GM18498 (cell line): ENCODE measurements around the gene PTGR2.
"Not testable (repeated sequence)": the region's sequence is repeated elsewhere in the genome, so short reads cannot be mapped to it uniquely, and the experiment has no call there.

ENCODE experiments used
- ATAC-seq: cut with Tn5 transposase; IDR thresholded peaks from one replicate; pipeline ENCODE4 v1.9.1; 2021; ENCODE audit warnings: mild to moderate bottlenecking, moderate library complexity; ENCODE audit not compliant: unreplicated experiment

The PTGR2 gene

GRCh38 chr14:73829526-73830431 lies 21.9 kb upstream of the PTGR2 start:
- ATAC-seq = no peak

GRCh38 chr14:73833034-73833433 lies 18.6 kb upstream of the PTGR2 start:
- no peak for ATAC-seq

DNA sequence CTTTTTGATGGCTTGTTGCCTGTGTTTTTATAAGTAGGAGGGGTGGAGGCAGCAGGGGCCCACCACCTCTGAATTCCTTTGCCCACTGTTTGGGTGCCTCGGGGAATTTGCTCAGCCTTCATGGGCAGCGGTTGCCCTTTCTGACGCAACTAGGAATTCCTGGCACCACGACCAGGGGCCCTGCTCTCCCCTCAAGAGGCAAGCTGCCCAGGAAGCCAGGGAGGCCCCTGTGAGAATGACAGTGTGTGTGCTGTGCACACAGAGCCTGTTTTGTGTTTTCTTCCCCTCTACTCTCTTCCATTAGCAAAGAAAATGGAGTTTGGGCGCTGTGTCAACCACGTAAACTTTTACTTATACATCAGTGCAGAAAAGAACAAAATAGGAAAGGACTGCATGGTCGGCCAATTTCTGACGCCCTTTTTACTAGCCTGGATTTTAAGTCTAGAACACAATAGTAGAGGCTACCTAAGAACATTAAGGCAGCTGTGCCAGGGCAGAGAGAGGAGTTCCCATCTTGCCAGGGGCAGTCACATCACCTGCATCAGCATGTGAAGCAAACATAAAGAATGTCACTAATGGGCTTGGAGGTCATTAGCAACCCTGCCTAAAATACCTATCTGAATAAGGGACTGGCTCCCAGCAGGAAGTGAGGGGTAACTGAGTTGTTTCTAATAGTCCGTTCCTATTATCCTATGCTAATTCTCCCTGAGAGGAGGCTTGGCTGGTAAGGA lies 17.9 kb upstream of the PTGR2 start:
- ATAC-seq = no peak

- no peak for ATAC-seq
These were observed 17.4 kb upstream of the PTGR2 start for GRCh38 chr14:73834261-73834625.

DNA sequence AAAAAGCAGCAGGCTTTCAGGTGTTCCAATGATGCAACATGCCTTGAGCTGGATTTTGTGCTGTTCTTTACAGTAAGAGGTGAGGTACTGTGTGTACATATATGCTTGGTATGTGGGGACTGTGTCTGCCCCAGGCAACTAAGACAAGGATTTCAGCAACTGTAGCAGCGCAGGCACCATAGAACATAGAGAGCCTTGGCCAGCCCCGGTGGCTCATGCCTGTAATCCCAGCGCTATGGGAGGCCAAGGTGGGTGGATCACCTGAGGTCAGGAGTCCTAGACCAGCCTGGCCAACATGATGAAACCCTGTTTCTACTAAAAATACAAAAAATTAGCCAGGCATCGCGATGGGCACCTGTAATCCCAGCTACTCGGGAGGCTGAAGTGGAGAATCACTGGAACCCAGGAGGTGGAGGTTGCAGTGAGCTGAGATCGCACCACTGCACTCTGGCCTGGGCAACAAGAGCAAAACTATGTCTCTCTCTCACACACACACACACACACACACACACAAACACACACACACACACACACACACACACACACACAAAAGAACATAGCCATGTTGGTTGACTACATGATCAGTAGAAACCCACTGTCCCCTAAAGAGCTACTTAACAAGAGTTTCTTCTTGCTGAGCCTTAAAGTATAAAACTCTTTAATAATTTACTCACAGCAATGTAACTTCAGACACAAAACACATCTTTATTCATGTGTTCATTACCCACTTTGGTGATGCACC lies 13.2 kb upstream of the PTGR2 start:
- not testable (repeated sequence) for ATAC-seq

DNA sequence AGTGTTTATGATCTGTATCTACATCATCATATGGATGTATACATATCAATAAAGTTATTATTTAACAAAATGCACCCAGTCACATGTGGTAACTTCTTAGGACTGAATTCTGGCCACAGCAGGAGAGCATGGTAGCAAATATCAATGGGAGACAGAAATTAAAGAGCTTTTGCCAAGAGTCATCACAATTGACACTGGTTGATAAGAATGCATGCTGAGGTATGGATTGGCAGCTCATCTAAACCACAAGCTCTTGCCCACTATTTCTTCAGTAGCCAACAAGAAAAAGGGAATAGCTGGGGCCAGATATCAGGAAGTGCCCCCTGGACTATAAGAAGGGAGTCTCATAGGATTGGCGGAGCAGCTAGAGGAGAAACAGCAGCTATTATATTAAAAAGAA lies 9.4 kb upstream of the PTGR2 start:
- ATAC-seq = no peak

GRCh38 chr14:73842851-73843250 lies 8.8 kb upstream of the PTGR2 start:
- ATAC-seq = no peak

GRCh38 chr14:73843296-73843695 lies 8.3 kb upstream of the PTGR2 start:
- no peak for ATAC-seq

DNA sequence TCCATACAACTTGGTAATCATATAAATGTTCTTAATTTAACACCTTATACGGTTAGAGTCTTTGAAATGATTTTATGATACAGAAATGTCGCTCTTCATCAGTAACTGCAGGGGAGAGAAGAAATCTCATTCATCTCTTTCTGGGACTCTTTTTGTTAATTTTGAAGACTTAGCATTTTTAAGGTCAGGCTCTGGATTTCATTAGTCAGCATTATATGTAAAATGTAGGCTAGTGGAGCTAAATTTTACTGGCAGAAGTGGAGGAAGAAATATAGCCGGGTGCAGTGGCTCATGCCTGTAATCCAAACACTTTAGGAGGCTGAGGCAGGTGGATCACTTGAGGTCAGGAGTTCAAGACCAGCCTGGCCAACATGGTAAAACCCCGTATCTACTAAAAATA lies 4.7 kb upstream of the PTGR2 start:
- ATAC-seq = no peak

GRCh38 chr14:73851000-73851399 lies 631 bp upstream of the PTGR2 start:
- ATAC-seq = no peak

GRCh38 chr14:73859145-73859544 lies 7.5 kb downstream of the PTGR2 start:
- no peak for ATAC-seq

DNA sequence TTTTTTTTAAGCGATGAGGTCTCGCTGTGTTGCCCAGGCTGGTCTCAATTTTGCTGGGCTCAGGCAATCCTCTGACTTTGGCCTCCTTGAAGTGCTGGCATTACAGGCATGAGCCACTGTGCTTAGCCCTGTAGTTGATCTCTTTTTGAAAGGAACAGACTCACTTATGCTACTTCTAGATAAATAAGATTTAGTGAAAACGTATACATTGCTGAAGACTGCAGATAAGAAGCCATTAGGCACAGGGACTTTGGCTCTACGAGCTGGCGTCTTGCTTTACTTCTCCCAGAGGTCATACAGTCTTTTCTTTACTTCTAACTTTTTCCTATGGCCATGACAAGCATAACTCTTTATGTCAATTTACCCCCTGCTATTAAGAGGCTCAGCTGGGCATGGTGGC lies 9.4 kb downstream of the PTGR2 start:
- ATAC-seq = no peak

GRCh38 chr14:73862480-73862879 lies 10.8 kb downstream of the PTGR2 start:
- ATAC-seq = no peak

- ATAC-seq = no peak
These were observed 11.6 kb downstream of the PTGR2 start for GRCh38 chr14:73863209-73863608.

GRCh38 chr14:73865534-73866113 lies 14.0 kb downstream of the PTGR2 start:
- no peak for ATAC-seq

DNA sequence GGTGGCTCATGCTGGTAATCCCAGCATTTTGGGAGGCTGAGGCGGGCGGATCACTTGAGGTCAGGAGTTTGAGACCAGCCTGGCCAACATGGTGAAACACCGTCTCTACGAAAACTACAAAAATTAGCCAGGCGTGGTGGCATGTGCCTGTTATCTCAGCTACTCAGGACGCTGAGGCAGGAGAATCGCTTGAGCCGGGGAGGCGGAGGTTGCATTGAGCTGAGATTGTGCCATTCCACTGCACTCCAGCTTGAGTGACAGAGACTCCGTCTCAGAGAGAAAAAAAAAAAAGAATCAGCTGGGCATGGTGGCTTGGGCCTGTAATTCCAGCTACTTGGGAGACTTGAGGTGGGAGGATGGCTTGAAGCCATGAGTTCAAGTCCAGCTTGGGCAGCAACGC lies 18.1 kb downstream of the PTGR2 start:
- not testable (repeated sequence) for ATAC-seq

DNA sequence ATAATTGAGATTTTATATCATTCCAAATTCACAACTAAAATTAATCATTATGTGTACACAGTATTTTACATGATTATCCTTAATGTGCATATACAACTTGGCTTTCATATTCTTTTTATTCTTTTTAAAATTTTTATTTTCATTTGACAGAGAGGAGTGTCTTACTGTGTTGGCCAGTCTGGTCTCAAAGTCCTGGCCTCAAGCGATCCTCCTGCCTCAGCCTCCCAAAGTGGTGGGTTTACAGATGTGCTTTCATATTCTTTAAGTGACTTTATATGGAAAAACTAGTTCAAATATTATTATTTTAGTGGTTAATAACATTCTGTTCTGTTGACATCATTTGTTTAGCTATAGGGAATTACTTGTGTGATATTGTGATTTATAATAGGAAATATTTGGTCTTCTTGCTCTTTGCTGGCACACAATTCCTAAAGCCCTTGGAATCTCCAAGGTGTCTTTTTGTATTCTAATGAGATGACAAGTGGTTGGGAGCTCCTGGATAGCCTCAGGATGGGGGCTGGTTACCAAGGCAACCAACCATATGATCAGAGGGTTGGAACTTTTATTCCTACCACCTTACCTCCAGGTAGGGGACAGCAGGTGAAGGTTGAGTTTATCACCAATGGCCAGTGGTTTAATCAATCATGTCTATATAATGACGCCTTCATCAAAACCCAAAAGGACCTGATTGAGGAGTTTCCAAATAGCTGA lies 19.0 kb downstream of the PTGR2 start:
- ATAC-seq = no peak

DNA sequence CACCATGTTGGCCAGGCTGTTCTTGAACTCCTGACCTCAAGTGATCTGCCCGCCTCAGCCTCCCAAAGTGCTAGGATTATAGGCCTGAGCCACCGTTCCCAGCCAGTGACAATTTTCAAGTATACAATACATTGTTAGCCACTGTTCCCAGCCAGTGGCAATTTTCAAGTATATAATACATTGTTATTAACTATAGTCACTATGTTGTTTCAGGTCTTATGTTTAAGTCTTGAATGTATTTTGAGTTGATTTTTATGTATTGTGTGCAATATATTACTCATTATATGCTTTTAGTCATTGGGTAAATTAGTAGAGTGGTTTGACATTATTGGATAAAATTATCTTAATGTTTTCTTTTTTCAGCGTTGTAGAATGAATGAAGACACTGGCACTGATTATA lies 22.0 kb downstream of the PTGR2 start:
- no peak for ATAC-seq

DNA sequence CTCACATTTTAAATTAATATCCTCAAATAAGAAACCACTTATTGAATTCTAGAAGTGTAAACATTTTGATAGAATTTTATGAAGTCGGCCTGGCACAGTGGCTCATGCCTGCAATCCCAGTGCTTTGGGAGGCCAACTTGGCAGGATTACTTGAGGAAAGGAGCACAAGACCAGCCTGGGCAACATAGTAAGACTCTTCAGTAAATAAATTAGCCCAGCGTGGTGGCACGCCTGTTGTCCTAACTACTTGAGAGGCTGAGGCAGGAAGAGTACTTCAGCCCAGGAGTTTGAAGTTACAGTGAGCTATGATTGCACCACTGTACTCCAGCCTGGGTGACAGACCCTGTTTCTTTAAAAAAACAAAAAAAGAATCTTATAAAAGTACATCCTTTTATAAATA lies 26.2 kb downstream of the PTGR2 start:
- no peak for ATAC-seq

DNA sequence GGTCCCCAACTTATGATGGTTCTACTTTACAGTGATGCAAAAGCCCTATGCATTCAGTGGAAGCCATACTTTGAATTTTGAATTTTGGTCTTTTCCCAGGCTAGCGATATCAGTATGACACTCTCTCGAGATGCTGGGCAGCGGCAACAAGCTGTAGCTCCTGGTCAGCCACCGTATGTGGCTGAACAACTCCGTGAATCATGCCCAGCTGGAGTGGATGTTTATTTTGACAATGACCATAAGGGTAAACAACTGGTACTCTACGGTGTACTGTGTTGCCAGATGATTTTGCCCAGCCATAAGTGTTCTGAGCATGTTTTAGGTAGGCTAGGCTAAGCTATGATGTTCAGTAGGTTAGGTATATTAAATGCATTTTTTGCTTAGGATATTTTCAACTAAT lies 26.8 kb downstream of the PTGR2 start:
- no peak for ATAC-seq

DNA sequence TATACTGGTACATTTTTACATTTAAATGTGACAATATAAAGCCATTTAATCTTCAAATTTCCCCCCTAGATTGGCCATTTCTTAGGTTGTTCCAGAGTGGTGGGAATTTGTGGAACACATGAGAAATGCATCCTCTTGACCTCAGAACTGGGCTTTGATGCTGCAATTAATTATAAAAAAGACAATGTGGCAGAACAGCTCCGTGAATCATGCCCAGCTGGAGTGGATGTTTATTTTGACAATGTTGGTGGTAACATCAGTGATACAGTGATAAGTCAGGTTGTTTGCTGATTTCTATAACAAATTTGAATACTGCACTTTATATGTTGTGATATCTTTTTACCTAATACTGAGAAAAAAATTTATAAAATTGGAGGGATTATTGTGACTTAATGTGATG lies 27.4 kb downstream of the PTGR2 start:
- ATAC-seq = no peak
